ENCODE results near the gene DPPA5.
A peak's percentile ranks its signal among the peaks of the same experiment; 100 is the strongest.

Gene DPPA5

GRCh38 chr6:73329201-73329600 lies 24.9 kb downstream of the DPPA5 start:
- H3K4me1 ChIP-seq (ENCODE audit: insufficient read depth, low read length, poor library complexity, severe bottlenecking): no peaks in the 10 kb centered on the region
- H3K9ac ChIP-seq (ENCODE audit: low read depth, low read length, poor library complexity, severe bottlenecking): no peak overlapping the region
- peak overlapping the region; percentile 35; the same call in 1 of the 2 replicates for H2AFZ ChIP-seq (ENCODE audit: low read length)
- H3K36me3 ChIP-seq (ENCODE audit: insufficient read depth, low read length): no peaks in the 10 kb centered on the region
- H3K79me2 ChIP-seq (ENCODE audit: insufficient read depth, low read length): no peaks in the 10 kb centered on the region
- no peak overlapping the region for H3K4me2 ChIP-seq (ENCODE audit: low read depth, low read length, poor library complexity, severe bottlenecking)
- H3K9me2 ChIP-seq (replicated peaks; ENCODE audit: low read depth, low read length): no peaks in the 10 kb centered on the region
- TF ChIP-seq CTCF (conservative IDR thresholded peaks at IDR 0.05; ENCODE audit: low read length) (no peak), EZH2phosphoT487 (IDR thresholded peaks at IDR 0.05; ENCODE audit: borderline replicate concordance) (no peak)
- H4K20me1 ChIP-seq (ENCODE audit: insufficient read depth, low read length, poor library complexity, severe bottlenecking): no peaks in the 10 kb centered on the region
- H3K4me3 ChIP-seq (ENCODE audit: low read length, poor library complexity, severe bottlenecking): no peak overlapping the region
- no peaks in the 10 kb centered on the region for H3K27me3 ChIP-seq (ENCODE audit: insufficient read depth, low read length, poor library complexity, severe bottlenecking)
- H3F3A ChIP-seq (ENCODE audit: low read depth): no peaks in the 10 kb centered on the region
- no peaks in the 10 kb centered on the region for H3K9me3 ChIP-seq (ENCODE audit: insufficient read depth, low read depth, low read length)

- H3K27me3 ChIP-seq (ENCODE audit: insufficient read depth, low read length, poor library complexity, severe bottlenecking): no peaks in the 10 kb centered on the region
- peak overlapping the region; percentile 35; the same call in 1 of the 2 replicates for H2AFZ ChIP-seq (ENCODE audit: low read length)
- no peaks in the 10 kb centered on the region for H3K9me3 ChIP-seq (ENCODE audit: insufficient read depth, low read depth, low read length)
- no peaks in the 10 kb centered on the region for H3K4me1 ChIP-seq (ENCODE audit: insufficient read depth, low read length, poor library complexity, severe bottlenecking)
- H3K9ac ChIP-seq (ENCODE audit: low read depth, low read length, poor library complexity, severe bottlenecking): no peak overlapping the region
- no peak overlapping the region for H3K4me2 ChIP-seq (ENCODE audit: low read depth, low read length, poor library complexity, severe bottlenecking)
- no peaks in the 10 kb centered on the region for H3K36me3 ChIP-seq (ENCODE audit: insufficient read depth, low read length)
- H3K4me3 ChIP-seq (ENCODE audit: low read length, poor library complexity, severe bottlenecking): no peak overlapping the region
- H3K9me2 ChIP-seq (replicated peaks; ENCODE audit: low read depth, low read length): no peaks in the 10 kb centered on the region
- no peak for TF ChIP-seq CTCF (conservative IDR thresholded peaks at IDR 0.05; ENCODE audit: low read length)
- TF ChIP-seq EZH2phosphoT487 (IDR thresholded peaks at IDR 0.05; ENCODE audit: borderline replicate concordance): no peak
- H4K20me1 ChIP-seq (ENCODE audit: insufficient read depth, low read length, poor library complexity, severe bottlenecking): no peaks in the 10 kb centered on the region
- no peaks in the 10 kb centered on the region for H3K79me2 ChIP-seq (ENCODE audit: insufficient read depth, low read length)
- H3F3A ChIP-seq (ENCODE audit: low read depth): no peaks in the 10 kb centered on the region
Observed at GRCh38 chr6:73328790-73329189, 25.3 kb downstream of the DPPA5 start.

- H2AFZ ChIP-seq (ENCODE audit: low read length): no peak overlapping the region
- no peaks in the 10 kb centered on the region for H3K79me2 ChIP-seq (ENCODE audit: insufficient read depth, low read length)
- TF ChIP-seq CTCF (conservative IDR thresholded peaks at IDR 0.05; ENCODE audit: low read length) (no peak), EZH2phosphoT487 (IDR thresholded peaks at IDR 0.05; ENCODE audit: borderline replicate concordance) (no peak)
- H3K27me3 ChIP-seq (ENCODE audit: insufficient read depth, low read length, poor library complexity, severe bottlenecking): no peaks in the 10 kb centered on the region
- H3K9me2 ChIP-seq (replicated peaks; ENCODE audit: low read depth, low read length): no peaks in the 10 kb centered on the region
- H3K9ac ChIP-seq (ENCODE audit: low read depth, low read length, poor library complexity, severe bottlenecking): no peak overlapping the region
- H3K4me2 ChIP-seq (ENCODE audit: low read depth, low read length, poor library complexity, severe bottlenecking): no peak overlapping the region
- no peaks in the 10 kb centered on the region for H3K9me3 ChIP-seq (ENCODE audit: insufficient read depth, low read depth, low read length)
- no peaks in the 10 kb centered on the region for H3K4me1 ChIP-seq (ENCODE audit: insufficient read depth, low read length, poor library complexity, severe bottlenecking)
- H3K36me3 ChIP-seq (ENCODE audit: insufficient read depth, low read length): no peaks in the 10 kb centered on the region
- H3F3A ChIP-seq (ENCODE audit: low read depth): no peaks in the 10 kb centered on the region
- H4K20me1 ChIP-seq (ENCODE audit: insufficient read depth, low read length, poor library complexity, severe bottlenecking): no peaks in the 10 kb centered on the region
- no peak overlapping the region for H3K4me3 ChIP-seq (ENCODE audit: low read length, poor library complexity, severe bottlenecking)
Observed at GRCh38 chr6:73325656-73326055, 28.4 kb downstream of the DPPA5 start.
